Neural cell (in vitro differentiated cells): ENCODE results near the gene PMPCA.

Experiments
- EP300 ChIP-seq: fragments of 450-650 bp; conservative IDR thresholded peaks from 2 replicates; pipeline ENCODE4 v1.6.1; 2014; ENCODE audit warnings: antibody characterized with exemption, mild to moderate bottlenecking, moderate library complexity; ENCODE audit not compliant: poor library complexity, severe bottlenecking
- POLR2AphosphoS5 ChIP-seq: IDR thresholded peaks from 2 replicates; pipeline ENCODE4 v1.6.1; 2012
- RAD21 ChIP-seq: fragments of 450-650 bp; conservative IDR thresholded peaks from 2 replicates; pipeline ENCODE4 v1.6.1; 2014; ENCODE audit warnings: antibody characterized with exemption, mild to moderate bottlenecking, moderate library complexity
- REST ChIP-seq: IDR thresholded peaks from 2 replicates; pipeline ENCODE4 v1.6.1; 2012; ENCODE audit warnings: borderline replicate concordance
- TF ChIP-seq, protein P1 (sequence below): fragments of 450-650 bp; IDR thresholded peaks from 2 replicates; pipeline ENCODE4 v1.5.1; 2014; ENCODE audit warnings: antibody characterized with exemption, mild to moderate bottlenecking, moderate library complexity; ENCODE audit not compliant: poor library complexity, severe bottlenecking

DNA sequence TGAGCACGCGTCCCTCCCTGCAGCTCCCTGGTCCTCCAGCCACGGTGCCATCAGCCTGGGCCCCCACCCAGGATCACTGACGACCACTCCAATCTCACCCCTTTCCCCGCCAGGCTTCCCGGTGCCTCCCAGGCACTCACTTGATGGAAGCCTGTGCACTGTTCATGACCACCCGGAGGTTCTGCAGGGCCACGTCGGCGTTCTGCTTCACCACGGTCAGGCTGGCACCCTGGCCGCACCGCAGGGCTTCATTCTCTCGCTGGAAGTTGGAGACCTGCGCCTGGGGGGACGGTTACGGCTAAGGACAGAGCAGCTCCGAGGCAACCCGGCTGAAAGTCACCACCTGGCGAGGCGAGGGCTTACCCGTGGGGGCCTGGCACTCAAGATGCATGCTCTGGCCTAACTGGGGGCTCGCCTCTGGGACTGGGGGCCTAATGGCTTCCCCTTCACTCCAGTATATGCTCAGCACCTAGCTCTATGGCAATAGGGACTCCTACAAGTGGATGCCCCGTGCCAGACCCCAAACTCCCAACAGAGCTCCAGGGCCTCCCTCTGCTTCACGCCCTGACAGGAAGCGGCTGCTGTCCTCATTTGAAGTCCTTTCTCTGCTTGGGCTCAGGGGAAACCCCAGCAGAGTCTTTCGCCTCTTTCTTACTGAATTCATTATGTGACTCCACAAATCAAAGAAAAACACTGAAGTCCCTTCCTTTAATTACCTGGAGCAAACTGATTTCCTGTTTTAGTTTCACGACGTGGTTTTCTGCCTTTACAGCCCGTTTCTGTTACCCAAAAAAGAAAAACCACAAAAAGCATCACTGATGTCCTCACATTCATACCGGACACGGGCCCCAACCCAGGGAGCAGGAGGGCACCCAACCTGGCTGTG lies 6.3 kb upstream of the PMPCA start:
- TF ChIP-seq, protein P1, sequence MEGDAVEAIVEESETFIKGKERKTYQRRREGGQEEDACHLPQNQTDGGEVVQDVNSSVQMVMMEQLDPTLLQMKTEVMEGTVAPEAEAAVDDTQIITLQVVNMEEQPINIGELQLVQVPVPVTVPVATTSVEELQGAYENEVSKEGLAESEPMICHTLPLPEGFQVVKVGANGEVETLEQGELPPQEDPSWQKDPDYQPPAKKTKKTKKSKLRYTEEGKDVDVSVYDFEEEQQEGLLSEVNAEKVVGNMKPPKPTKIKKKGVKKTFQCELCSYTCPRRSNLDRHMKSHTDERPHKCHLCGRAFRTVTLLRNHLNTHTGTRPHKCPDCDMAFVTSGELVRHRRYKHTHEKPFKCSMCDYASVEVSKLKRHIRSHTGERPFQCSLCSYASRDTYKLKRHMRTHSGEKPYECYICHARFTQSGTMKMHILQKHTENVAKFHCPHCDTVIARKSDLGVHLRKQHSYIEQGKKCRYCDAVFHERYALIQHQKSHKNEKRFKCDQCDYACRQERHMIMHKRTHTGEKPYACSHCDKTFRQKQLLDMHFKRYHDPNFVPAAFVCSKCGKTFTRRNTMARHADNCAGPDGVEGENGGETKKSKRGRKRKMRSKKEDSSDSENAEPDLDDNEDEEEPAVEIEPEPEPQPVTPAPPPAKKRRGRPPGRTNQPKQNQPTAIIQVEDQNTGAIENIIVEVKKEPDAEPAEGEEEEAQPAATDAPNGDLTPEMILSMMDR: no peak
- TF ChIP-seq EP300 (no peak), RAD21 (no peak), POLR2AphosphoS5 (no peak), REST (no peak)
